Fibroblast of pulmonary artery (primary cell): ENCODE results near the gene EHMT1.

Experiments used
- DNase-seq: peaks from one replicate; pipeline ENCODE4 v3.0.0-alpha.2; 2010; ENCODE audit warnings: low read depth
- H3K4me3 ChIP-seq: replicated peaks from 2 replicates; pipeline ENCODE4 v1.5.1; 2011; ENCODE audit warnings: low read depth, mild to moderate bottlenecking, control low read depth, low read length, moderate library complexity
- CTCF ChIP-seq: IDR thresholded peaks from 2 replicates; pipeline ENCODE4 v1.5.1; 2011; ENCODE audit warnings: mild to moderate bottlenecking, control low read depth, low read length, inconsistent platforms; ENCODE audit errors: missing control alignments

Gene EHMT1

GRCh38 chr9:137603879-137604278 is 14.9 kb upstream of the EHMT1 start:
- no peak for DNase-seq
- H3K4me3 ChIP-seq: no peak overlapping the region
- no peak for TF ChIP-seq CTCF

- H3K4me3 ChIP-seq: peak overlapping the region; percentile 53
- TF ChIP-seq CTCF: no peak
- DNase-seq: no peak
These were observed 14.3 kb upstream of the EHMT1 start for GRCh38 chr9:137604345-137605086.

GRCh38 chr9:137605121-137606004 is 13.4 kb upstream of the EHMT1 start, which contains the start of gene ARRDC1:
Gene ARRDC1, plus strand, starts transcription at chr9:137605686. Its CDS starts 32 bp downstream, at chr9:137605718.
- TF ChIP-seq CTCF: no peak
- peak; percentile 90 for DNase-seq
- peak within 1 kb of the TSS; percentile 57 for H3K4me3 ChIP-seq

DNA sequence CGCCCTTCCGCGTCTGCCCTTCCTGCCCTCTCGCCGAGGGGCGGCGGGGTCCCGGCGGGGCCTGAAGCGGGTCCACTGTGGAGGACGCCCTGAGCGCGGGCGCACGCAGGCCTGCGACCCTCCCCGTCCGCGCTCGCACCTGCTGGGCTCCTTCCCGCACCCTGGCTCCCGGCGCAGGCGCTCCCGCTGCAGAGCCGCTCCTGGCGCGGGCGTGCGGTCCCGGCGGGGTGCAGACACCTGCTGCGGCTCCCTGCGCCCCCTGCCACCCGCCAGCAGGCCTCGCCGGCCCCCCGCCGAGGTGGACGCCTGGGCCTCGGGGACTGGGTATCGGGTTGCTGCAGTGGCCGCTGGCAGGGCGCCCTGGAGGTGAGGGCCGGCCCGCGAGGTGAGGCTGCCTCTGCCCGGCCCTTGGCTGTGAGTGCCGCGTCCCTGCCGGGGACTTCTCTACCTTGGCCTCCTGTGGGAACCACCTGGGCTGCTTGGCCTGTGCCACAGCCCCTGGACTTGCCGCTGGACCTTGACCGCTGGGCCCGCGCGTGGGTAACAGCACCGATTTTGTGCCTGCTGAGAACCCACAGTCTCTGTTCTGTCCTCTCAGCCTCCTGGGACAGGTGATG is 12.7 kb upstream of the EHMT1 start:
- no peak for TF ChIP-seq CTCF
- H3K4me3 ChIP-seq: peak overlapping the region; percentile 57
- no peak for DNase-seq

DNA sequence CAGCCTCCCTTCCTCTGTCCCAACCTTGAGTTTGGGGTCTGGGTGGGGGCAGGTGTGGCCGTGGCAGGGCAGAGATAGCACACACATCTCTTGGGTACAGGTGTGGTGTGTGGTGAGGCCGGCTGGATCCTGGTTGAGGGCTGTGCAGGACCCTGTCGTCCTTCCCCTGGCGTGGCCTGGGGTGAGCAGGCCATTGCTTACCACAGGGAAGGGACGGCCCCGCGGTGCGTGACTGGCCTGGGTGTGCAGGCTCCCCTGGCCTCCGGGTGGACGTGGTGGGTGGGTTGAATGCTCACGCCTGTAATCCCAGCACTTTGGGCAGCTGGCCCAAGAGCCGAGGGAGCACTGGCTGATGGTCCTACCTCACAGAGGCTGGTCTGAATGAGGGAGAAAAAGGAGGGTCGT is 12.1 kb upstream of the EHMT1 start:
- DNase-seq: no peak

More for the DNA sequence above, 12.1 kb upstream of the EHMT1 start:
- TF ChIP-seq CTCF: no peak
- H3K4me3 ChIP-seq: peak overlapping the region; percentile 57
